HL-60 (cell line): ENCODE measurements around the gene CTDSP1.

Experiments used
- DNase-seq, 2 experiments: peaks; one replicate each; pipeline ENCODE4 v3.0.0-alpha.2; 2010 to 2020; ENCODE audit warnings: low read depth in 1 of 2, low spot score in 1 of 2
- H3K27ac ChIP-seq: fragments of 250-450 bp; sonication (Bioruptor Pico); replicated peaks from 2 replicates; pipeline ENCODE4 v1.5.1; 2020; ENCODE audit warnings: mild to moderate bottlenecking, moderate library complexity
- H3K27me3 ChIP-seq: fragments of 250-450 bp; sonication (Bioruptor Pico); 2 replicates; pipeline ENCODE4 v1.5.1; 2021; ENCODE audit warnings: mild to moderate bottlenecking, moderate library complexity; ENCODE audit not compliant: insufficient read depth, poor library complexity, severe bottlenecking
- H3K4me3 ChIP-seq: replicated peaks from 2 replicates; pipeline ENCODE4 v1.5.1; 2011; ENCODE audit warnings: mild to moderate bottlenecking, control low read depth, low read length; ENCODE audit not compliant: insufficient read depth
- GABPA ChIP-seq: IDR thresholded peaks from 2 replicates; pipeline ENCODE4 v1.6.1; 2012; ENCODE audit warnings: low read depth
- POLR2AphosphoS5 ChIP-seq: IDR thresholded peaks from 2 replicates; pipeline ENCODE4 v1.6.1; 2012; ENCODE audit warnings: low read depth
- SPI1 ChIP-seq: IDR thresholded peaks from 2 replicates; pipeline ENCODE4 v1.6.1; 2012; ENCODE audit warnings: low read depth, mild to moderate bottlenecking, borderline replicate concordance
- TF ChIP-seq, protein P1 (sequence below): IDR thresholded peaks from 2 replicates; pipeline ENCODE4 v1.6.1; 2012; ENCODE audit warnings: low read depth; ENCODE audit not compliant: insufficient replicate concordance
- TF ChIP-seq, protein P2 (sequence below): IDR thresholded peaks from one replicate; pipeline ENCODE4 v1.5.1; 2011; ENCODE audit warnings: low read length, control low read depth, inconsistent platforms; ENCODE audit not compliant: insufficient read depth

The CTDSP1 gene

DNA sequence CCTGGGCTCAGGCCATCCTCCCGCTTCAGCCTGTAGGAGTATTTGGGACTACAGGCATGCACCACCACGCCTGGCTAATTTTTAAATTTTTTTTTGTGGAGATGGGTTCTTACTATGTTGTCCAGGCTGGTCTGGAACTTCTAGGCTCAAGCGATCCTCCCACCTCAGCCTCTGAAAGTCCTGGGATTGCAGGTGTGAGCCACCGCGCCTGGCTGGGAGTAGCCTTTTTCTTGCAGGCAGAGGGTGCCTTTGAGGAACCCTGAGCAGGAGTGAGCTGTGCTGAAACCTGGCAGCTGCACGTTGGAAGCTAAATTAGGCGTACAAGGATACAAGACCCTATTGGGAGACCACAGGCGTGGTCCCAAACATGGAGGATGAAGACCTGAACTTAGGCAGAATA is 8.0 kb downstream of the CTDSP1 start:
- TF ChIP-seq, protein P1, sequence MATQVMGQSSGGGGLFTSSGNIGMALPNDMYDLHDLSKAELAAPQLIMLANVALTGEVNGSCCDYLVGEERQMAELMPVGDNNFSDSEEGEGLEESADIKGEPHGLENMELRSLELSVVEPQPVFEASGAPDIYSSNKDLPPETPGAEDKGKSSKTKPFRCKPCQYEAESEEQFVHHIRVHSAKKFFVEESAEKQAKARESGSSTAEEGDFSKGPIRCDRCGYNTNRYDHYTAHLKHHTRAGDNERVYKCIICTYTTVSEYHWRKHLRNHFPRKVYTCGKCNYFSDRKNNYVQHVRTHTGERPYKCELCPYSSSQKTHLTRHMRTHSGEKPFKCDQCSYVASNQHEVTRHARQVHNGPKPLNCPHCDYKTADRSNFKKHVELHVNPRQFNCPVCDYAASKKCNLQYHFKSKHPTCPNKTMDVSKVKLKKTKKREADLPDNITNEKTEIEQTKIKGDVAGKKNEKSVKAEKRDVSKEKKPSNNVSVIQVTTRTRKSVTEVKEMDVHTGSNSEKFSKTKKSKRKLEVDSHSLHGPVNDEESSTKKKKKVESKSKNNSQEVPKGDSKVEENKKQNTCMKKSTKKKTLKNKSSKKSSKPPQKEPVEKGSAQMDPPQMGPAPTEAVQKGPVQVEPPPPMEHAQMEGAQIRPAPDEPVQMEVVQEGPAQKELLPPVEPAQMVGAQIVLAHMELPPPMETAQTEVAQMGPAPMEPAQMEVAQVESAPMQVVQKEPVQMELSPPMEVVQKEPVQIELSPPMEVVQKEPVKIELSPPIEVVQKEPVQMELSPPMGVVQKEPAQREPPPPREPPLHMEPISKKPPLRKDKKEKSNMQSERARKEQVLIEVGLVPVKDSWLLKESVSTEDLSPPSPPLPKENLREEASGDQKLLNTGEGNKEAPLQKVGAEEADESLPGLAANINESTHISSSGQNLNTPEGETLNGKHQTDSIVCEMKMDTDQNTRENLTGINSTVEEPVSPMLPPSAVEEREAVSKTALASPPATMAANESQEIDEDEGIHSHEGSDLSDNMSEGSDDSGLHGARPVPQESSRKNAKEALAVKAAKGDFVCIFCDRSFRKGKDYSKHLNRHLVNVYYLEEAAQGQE = no peak
- TF ChIP-seq SPI1 = no peak
- TF ChIP-seq GABPA = no peak
- no peak for TF ChIP-seq POLR2AphosphoS5
- TF ChIP-seq, protein P2, sequence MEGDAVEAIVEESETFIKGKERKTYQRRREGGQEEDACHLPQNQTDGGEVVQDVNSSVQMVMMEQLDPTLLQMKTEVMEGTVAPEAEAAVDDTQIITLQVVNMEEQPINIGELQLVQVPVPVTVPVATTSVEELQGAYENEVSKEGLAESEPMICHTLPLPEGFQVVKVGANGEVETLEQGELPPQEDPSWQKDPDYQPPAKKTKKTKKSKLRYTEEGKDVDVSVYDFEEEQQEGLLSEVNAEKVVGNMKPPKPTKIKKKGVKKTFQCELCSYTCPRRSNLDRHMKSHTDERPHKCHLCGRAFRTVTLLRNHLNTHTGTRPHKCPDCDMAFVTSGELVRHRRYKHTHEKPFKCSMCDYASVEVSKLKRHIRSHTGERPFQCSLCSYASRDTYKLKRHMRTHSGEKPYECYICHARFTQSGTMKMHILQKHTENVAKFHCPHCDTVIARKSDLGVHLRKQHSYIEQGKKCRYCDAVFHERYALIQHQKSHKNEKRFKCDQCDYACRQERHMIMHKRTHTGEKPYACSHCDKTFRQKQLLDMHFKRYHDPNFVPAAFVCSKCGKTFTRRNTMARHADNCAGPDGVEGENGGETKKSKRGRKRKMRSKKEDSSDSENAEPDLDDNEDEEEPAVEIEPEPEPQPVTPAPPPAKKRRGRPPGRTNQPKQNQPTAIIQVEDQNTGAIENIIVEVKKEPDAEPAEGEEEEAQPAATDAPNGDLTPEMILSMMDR = no peak

DNA sequence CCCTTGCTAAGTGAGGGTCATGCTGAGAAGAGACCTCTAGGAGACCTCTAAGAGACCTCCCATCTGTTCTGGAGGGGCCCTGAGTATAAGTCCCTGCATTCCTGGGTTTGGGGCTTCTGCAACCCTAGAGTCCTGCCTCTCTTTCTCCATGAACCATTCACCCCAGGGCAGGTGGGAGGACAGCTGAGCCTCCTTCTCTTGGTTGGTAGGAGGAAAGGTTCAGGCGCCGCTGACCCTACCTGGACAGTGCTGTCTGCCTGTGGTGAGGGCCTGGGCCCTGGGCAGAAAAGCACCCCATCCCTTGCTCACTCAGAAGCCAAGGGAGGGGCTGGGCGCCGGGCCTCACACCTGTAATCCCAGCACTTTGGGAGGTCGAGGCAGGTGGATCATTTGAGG is 18.7 kb downstream of the CTDSP1 start:
- no peak for TF ChIP-seq SPI1
- TF ChIP-seq GABPA = no peak
- TF ChIP-seq, protein P2 = no peak
- H3K4me3 ChIP-seq = no peak overlapping the region
- H3K27me3 ChIP-seq = no peaks in the 10 kb centered on the region
- H3K27ac ChIP-seq = no peak overlapping the region
- DNase-seq = no peak

More for the DNA sequence above, 8.0 kb downstream of the CTDSP1 start:
- Histone ChIP-seq H3K27me3 (no peaks in the 10 kb centered on the region), H3K27ac (peak overlapping the region; percentile 80), H3K4me3 (no peak overlapping the region)
- DNase-seq = peak in 1 of 2 experiments; percentile 26

DNA sequence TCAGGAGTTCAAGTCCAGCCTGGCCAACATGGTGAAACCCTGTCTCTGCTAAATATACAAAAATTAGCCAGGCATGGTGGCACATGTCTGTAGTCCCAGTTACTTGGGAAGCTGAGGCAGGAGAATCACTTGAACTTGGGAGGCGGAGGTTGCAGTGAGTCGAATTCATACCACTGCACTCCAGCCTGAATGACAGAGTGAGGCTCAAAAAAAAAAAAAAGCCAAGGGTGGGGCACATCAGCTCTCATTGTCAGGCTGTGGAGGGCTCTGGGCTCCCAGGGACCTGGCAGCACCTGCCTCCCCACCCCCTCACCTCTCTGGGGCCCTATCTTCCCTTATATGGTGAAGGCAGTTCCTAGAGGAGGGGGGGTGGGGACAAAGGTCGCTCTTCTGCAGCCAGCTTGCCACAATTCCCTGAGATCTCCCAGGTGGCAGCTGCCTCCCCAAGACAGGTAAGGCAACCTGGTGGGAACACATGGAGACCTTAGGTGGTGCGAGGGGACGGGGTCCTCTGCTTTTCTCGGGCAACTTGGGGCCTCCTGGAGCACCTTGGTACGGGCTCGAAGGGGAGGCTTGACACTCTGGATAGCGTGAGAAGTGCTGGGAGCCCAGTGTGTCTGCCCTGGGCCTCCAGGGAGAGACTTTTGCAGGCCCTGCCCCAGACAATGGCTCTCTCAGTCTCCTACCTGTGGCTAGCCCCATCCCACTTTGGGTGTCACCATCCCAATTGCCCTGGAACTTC is 19.2 kb downstream of the CTDSP1 start, which contains the start of gene VIL1:
VIL1 (plus strand) TSS at position 407 of the 742 bp plus-strand sequence. CDS start 4,656 bp downstream, outside the sequence.
- DNase-seq = no peak
- TF ChIP-seq SPI1 (no peak), POLR2AphosphoS5 (no peak), GABPA (no peak)
- TF ChIP-seq, protein P2 = no peak
- TF ChIP-seq, protein P1 = no peak
- no peaks in the 10 kb centered on the region for H3K27me3 ChIP-seq
- H3K4me3 ChIP-seq = no peak within 1 kb of the TSS
- no peak within 1 kb of the TSS for H3K27ac ChIP-seq
